Tibial artery (tissue), 4 donors: ENCODE results near the gene MTNR1A.

Experiments
- DNase-seq, 2 donors: peaks; one replicate each; pipeline ENCODE4 v3.0.0-alpha.2; 2019
- H3K27ac ChIP-seq, 2 donors: fragments of 200-600 bp; sonication (generic) in 1 of 2; 1 replicate in 1 of 2; 2 replicates in 1 of 2; pipeline ENCODE4 v1.5.1; 2018 to 2019; ENCODE audit warnings: mild to moderate bottlenecking in 1 of 2
- H3K27me3 ChIP-seq, 2 donors: fragments of 200-600 bp; sonication (generic) in 1 of 2; one replicate each; pipeline versions ENCODE4 v1.5.1 to v1.6.0; 2016 to 2019
- H3K36me3 ChIP-seq, 3 donors: fragments of 200-600 bp; sonication (generic) in 2 of 3; one replicate each; pipeline ENCODE4 v1.5.1; 2016 to 2019; ENCODE audit warnings: mild to moderate bottlenecking in 2 of 3
- H3K4me1 ChIP-seq, 4 donors: fragments of 200-600 bp; sonication (generic) in 2 of 4; 1 replicate in 3 of 4; 2 replicates in 1 of 4; pipeline ENCODE4 v1.5.1; 2016 to 2019
- H3K4me3 ChIP-seq, 2 donors: fragments of 200-600 bp; sonication (generic) in 1 of 2; 1 replicate in 1 of 2; 2 replicates in 1 of 2; pipeline ENCODE4 v1.5.1; 2018 to 2019; ENCODE audit warnings: mild to moderate bottlenecking in 2 of 2
- H3K9me3 ChIP-seq, 3 donors: fragments of 200-600 bp; sonication (generic) in 1 of 3; one replicate each; pipeline ENCODE4 v1.5.1; 2016 to 2019
- CTCF ChIP-seq, 2 experiments: fragments of 200-600 bp in 1 of 2; fragments of 450-650 bp in 1 of 2; IDR thresholded peaks; one replicate each; pipeline ENCODE4 v1.5.1; 2017 to 2019; ENCODE audit warnings: antibody characterized with exemption in 2 of 2, mild to moderate bottlenecking in 1 of 2, moderate library complexity in 1 of 2
- intact Hi-C: fragments of 100-400 bp; cut with DNase I; formaldehyde crosslinking; loops from one replicate; pipeline ENCODE4 v1.15.0; 2023; ENCODE audit warnings: low total_unique reads

The MTNR1A gene

GRCh38 chr4:186553717-186554116, 1.6 kb downstream of the MTNR1A start:
- Histone ChIP-seq H3K4me3 (no peak overlapping the region), H3K27ac (no peak overlapping the region)

GRCh38 chr4:186551849-186552248, 3.5 kb downstream of the MTNR1A start:
- Histone ChIP-seq H3K9me3 (no peaks in the 10 kb centered on the region), H3K27ac (no peak overlapping the region), H3K27me3 (peaks cover 0 to 44% of the 10 kb centered on the region in 2 donors), H3K4me1 (peaks cover 0 to 14% (median 13%) of the 10 kb centered on the region in 4 donors), H3K36me3 (no peaks in the 10 kb centered on the region), H3K4me3 (no peak overlapping the region)
- TF ChIP-seq CTCF (IDR thresholded peaks at IDR 0.05), result no peak
- no peak for DNase-seq
- intact Hi-C loops, result no loop called here

More at GRCh38 chr4:186553717-186554116, 1.6 kb downstream of the MTNR1A start:
- H3K36me3 ChIP-seq, result no peaks in the 10 kb centered on the region
- H3K4me1 ChIP-seq, result peaks cover 0 to 14% (median 13%) of the 10 kb centered on the region in 4 donors
- DNase-seq, result no peak
- H3K27me3 ChIP-seq, result peaks cover 0 to 44% of the 10 kb centered on the region in 2 donors
- intact Hi-C loops, result no loop called here
- no peaks in the 10 kb centered on the region for H3K9me3 ChIP-seq
- TF ChIP-seq CTCF (IDR thresholded peaks at IDR 0.05), result no peak

GRCh38 chr4:186545436-186545835, 9.9 kb downstream of the MTNR1A start:
- Histone ChIP-seq H3K27me3 (no peaks in the 10 kb centered on the region), H3K9me3 (no peaks in the 10 kb centered on the region), H3K36me3 (no peaks in the 10 kb centered on the region), H3K27ac (no peak overlapping the region), H3K4me1 (no peaks in the 10 kb centered on the region), H3K4me3 (no peak overlapping the region)
- no peak for DNase-seq
- no peak for TF ChIP-seq CTCF (IDR thresholded peaks at IDR 0.05)
- intact Hi-C loops, result no loop called here

- intact Hi-C loops, result no loop called here
- no peak overlapping the region for H3K27ac ChIP-seq
- H3K4me3 ChIP-seq, result no peak overlapping the region
- no peaks in the 10 kb centered on the region for H3K4me1 ChIP-seq
- no peaks in the 10 kb centered on the region for H3K36me3 ChIP-seq
- peaks cover 0 to 6% (median 0%) of the 10 kb centered on the region in 3 donors for H3K9me3 ChIP-seq
- no peaks in the 10 kb centered on the region for H3K27me3 ChIP-seq
- DNase-seq, result no peak
- TF ChIP-seq CTCF (IDR thresholded peaks at IDR 0.05), result no peak
Observed at GRCh38 chr4:186543206-186543605, 12.2 kb downstream of the MTNR1A start.

GRCh38 chr4:186541801-186542200, 13.6 kb downstream of the MTNR1A start:
- H3K9me3 ChIP-seq, result peaks cover 0 to 6% (median 0%) of the 10 kb centered on the region in 3 donors
- intact Hi-C loops, result no loop called here
- no peak for DNase-seq
- H3K27ac ChIP-seq, result no peak overlapping the region
- no peaks in the 10 kb centered on the region for H3K4me1 ChIP-seq
- H3K36me3 ChIP-seq, result no peaks in the 10 kb centered on the region
- H3K4me3 ChIP-seq, result no peak overlapping the region
- no peaks in the 10 kb centered on the region for H3K27me3 ChIP-seq
- no peak for TF ChIP-seq CTCF (IDR thresholded peaks at IDR 0.05)
